Measurements from ENCODE around the gene TREM2. TPM values are rescaled to one million over a fixed set of nuclear protein-coding genes. Genes with fewer than 3 reads are reported as not detected.

Gene TREM2
- polyA plus RNA-seq, 1 donor from 2014 or later, result not detected

DNA sequence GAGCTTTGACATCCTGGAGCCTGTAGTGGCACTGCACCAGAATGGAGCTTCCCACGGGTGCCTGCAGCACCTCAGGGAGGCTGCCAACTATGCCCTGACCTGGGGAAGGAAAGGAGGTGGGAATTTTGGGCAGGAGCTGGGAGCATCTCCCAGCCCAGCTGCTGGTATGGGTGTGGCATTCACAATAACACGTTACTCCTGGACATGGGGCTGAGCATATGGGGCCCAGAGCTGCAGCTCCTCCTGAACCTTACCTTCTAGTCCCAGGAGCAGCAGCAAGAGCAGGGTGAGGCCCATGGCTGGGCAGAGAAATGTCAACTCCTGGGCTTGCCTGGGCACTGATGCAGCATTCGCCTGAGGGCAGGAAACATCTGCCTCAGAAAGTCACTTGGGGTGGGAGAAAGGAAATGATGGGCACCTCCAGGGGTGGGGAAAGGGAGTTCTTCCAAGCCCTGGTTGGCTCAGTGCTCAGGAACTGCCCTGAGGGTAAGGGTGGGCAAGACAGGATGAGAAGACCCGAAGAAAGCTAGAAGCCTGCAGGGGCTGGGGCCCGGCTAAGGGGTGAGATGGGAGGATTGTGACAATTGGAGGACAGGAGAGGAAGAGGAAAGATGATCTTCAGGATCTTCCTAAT is 8.8 kb downstream of the TREM2 start, which contains the start of gene TREML1:
Gene TREML1 (minus strand): TSS at position 356 of the 634 bp plus-strand sequence. CDS start 59 bp downstream, at position 297.
- no peak within 1 kb of the TSS for H3K9ac ChIP-seq (ENCODE audit: low read length)
- H3K27ac ChIP-seq (ENCODE audit: low read length), result no peak within 1 kb of the TSS
- no peaks in the 10 kb centered on the region for H3F3A ChIP-seq (ENCODE audit: insufficient read depth, low read length, poor library complexity, severe bottlenecking)
- H3K4me2 ChIP-seq (ENCODE audit: low read length), result no peak within 1 kb of the TSS
- no peak within 1 kb of the TSS for H3K4me3 ChIP-seq (ENCODE audit: low read length)
- no peaks in the 10 kb centered on the region for H3K9me2 ChIP-seq (ENCODE audit: insufficient read depth, low read length)
- H3K9me3 ChIP-seq (ENCODE audit: low read length), result no peaks in the 10 kb centered on the region
- no peaks in the 10 kb centered on the region for H3K79me2 ChIP-seq (replicated peaks; ENCODE audit: insufficient read depth, low read length)
- no peak within 1 kb of the TSS for H2AFZ ChIP-seq (ENCODE audit: low read depth, low read length)
- no peaks in the 10 kb centered on the region for H4K20me1 ChIP-seq (ENCODE audit: insufficient read depth)
- no peak for TF ChIP-seq EZH2 (IDR thresholded peaks at IDR 0.05; ENCODE audit: borderline replicate concordance, insufficient read depth, low read length, poor library complexity, severe bottlenecking)
- TF ChIP-seq, protein P1, sequence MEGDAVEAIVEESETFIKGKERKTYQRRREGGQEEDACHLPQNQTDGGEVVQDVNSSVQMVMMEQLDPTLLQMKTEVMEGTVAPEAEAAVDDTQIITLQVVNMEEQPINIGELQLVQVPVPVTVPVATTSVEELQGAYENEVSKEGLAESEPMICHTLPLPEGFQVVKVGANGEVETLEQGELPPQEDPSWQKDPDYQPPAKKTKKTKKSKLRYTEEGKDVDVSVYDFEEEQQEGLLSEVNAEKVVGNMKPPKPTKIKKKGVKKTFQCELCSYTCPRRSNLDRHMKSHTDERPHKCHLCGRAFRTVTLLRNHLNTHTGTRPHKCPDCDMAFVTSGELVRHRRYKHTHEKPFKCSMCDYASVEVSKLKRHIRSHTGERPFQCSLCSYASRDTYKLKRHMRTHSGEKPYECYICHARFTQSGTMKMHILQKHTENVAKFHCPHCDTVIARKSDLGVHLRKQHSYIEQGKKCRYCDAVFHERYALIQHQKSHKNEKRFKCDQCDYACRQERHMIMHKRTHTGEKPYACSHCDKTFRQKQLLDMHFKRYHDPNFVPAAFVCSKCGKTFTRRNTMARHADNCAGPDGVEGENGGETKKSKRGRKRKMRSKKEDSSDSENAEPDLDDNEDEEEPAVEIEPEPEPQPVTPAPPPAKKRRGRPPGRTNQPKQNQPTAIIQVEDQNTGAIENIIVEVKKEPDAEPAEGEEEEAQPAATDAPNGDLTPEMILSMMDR (IDR thresholded peaks at IDR 0.05; ENCODE audit: poor library complexity, severe bottlenecking), result no peak
- TF ChIP-seq TAF1 (IDR thresholded peaks at IDR 0.05; ENCODE audit: low read depth), result no peak
- no peak for TF ChIP-seq RAD21 (conservative IDR thresholded peaks at IDR 0.05)
- TF ChIP-seq MXI1 (conservative IDR thresholded peaks at IDR 0.05; ENCODE audit: poor library complexity, severe bottlenecking), result no peak
- no peak for TF ChIP-seq POLR2AphosphoS5 (IDR thresholded peaks at IDR 0.05)
- TF ChIP-seq SMC3 (conservative IDR thresholded peaks at IDR 0.05; ENCODE audit: poor library complexity), result no peak
- TF ChIP-seq EP300 (conservative IDR thresholded peaks at IDR 0.05; ENCODE audit: poor library complexity, severe bottlenecking), result no peak
- TF ChIP-seq, protein P2, sequence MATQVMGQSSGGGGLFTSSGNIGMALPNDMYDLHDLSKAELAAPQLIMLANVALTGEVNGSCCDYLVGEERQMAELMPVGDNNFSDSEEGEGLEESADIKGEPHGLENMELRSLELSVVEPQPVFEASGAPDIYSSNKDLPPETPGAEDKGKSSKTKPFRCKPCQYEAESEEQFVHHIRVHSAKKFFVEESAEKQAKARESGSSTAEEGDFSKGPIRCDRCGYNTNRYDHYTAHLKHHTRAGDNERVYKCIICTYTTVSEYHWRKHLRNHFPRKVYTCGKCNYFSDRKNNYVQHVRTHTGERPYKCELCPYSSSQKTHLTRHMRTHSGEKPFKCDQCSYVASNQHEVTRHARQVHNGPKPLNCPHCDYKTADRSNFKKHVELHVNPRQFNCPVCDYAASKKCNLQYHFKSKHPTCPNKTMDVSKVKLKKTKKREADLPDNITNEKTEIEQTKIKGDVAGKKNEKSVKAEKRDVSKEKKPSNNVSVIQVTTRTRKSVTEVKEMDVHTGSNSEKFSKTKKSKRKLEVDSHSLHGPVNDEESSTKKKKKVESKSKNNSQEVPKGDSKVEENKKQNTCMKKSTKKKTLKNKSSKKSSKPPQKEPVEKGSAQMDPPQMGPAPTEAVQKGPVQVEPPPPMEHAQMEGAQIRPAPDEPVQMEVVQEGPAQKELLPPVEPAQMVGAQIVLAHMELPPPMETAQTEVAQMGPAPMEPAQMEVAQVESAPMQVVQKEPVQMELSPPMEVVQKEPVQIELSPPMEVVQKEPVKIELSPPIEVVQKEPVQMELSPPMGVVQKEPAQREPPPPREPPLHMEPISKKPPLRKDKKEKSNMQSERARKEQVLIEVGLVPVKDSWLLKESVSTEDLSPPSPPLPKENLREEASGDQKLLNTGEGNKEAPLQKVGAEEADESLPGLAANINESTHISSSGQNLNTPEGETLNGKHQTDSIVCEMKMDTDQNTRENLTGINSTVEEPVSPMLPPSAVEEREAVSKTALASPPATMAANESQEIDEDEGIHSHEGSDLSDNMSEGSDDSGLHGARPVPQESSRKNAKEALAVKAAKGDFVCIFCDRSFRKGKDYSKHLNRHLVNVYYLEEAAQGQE (IDR thresholded peaks at IDR 0.05; ENCODE audit: borderline replicate concordance), result no peak
- H3K27me3 ChIP-seq (ENCODE audit: insufficient read depth, low read depth, low read length), result no peaks in the 10 kb centered on the region
- H3K36me3 ChIP-seq (ENCODE audit: insufficient read depth, low read length), result no peaks in the 10 kb centered on the region

DNA sequence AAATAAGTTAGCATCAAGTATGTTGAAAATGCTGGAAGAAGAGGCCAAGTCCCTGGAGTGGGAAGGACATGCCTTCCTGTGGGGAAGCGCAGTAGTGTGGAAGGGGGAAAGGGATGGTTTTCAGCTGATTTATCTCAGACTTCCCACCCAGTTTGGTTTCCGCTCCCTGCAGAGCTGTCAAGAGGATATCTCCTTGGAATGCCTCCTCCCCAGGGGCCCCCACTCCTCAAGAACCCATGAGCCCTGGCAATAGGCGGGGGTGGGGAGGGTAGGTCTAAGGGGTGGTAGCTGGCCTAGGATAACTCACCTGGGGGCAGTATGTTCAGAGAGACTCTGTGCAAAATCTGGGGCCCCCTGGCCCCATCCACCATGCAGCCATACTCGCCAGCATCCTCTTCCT is 9.5 kb downstream of the TREM2 start:
- H3K9me2 ChIP-seq (ENCODE audit: insufficient read depth, low read length), result no peaks in the 10 kb centered on the region
- H3K79me2 ChIP-seq (replicated peaks; ENCODE audit: insufficient read depth, low read length), result no peaks in the 10 kb centered on the region
- no peak overlapping the region for H3K27ac ChIP-seq (ENCODE audit: low read length)
- no peaks in the 10 kb centered on the region for H3K27me3 ChIP-seq (ENCODE audit: insufficient read depth, low read depth, low read length)
- no peaks in the 10 kb centered on the region for H3F3A ChIP-seq (ENCODE audit: insufficient read depth, low read length, poor library complexity, severe bottlenecking)
- no peak overlapping the region for H2AFZ ChIP-seq (ENCODE audit: low read depth, low read length)
- H3K4me2 ChIP-seq (ENCODE audit: low read length), result no peak overlapping the region
- no peaks in the 10 kb centered on the region for H4K20me1 ChIP-seq (ENCODE audit: insufficient read depth)
- no peaks in the 10 kb centered on the region for H3K36me3 ChIP-seq (ENCODE audit: insufficient read depth, low read length)
- no peak for TF ChIP-seq POLR2AphosphoS5 (IDR thresholded peaks at IDR 0.05)
- TF ChIP-seq, protein P1 (IDR thresholded peaks at IDR 0.05; ENCODE audit: poor library complexity, severe bottlenecking), result no peak
- TF ChIP-seq, protein P2 (IDR thresholded peaks at IDR 0.05; ENCODE audit: borderline replicate concordance), result no peak
- no peak for TF ChIP-seq EZH2 (IDR thresholded peaks at IDR 0.05; ENCODE audit: borderline replicate concordance, insufficient read depth, low read length, poor library complexity, severe bottlenecking)
- no peak for TF ChIP-seq TAF1 (IDR thresholded peaks at IDR 0.05; ENCODE audit: low read depth)
- no peak for TF ChIP-seq EP300 (conservative IDR thresholded peaks at IDR 0.05; ENCODE audit: poor library complexity, severe bottlenecking)
- TF ChIP-seq MXI1 (conservative IDR thresholded peaks at IDR 0.05; ENCODE audit: poor library complexity, severe bottlenecking), result no peak
- no peak for TF ChIP-seq SMC3 (conservative IDR thresholded peaks at IDR 0.05; ENCODE audit: poor library complexity)
- no peak for TF ChIP-seq RAD21 (conservative IDR thresholded peaks at IDR 0.05)
- H3K9me3 ChIP-seq (ENCODE audit: low read length), result no peaks in the 10 kb centered on the region
- H3K4me3 ChIP-seq (ENCODE audit: low read length), result no peak overlapping the region
- no peak overlapping the region for H3K9ac ChIP-seq (ENCODE audit: low read length)
